Stimulated activated CD4-positive, alpha-beta T cell treated with anti-CD3 and anti-CD28 coated beads, Interleukin-1b, Interleukin-23, amount 100 ng/mL, for 48 hours (primary cell): ENCODE measurements around the gene MAP3K10.
A peak's percentile ranks its signal among the peaks of the same experiment; 100 is the strongest.

Source experiments
- DNase-seq: peaks from one replicate; pipeline ENCODE4 v3.0.0-alpha.2; 2020

The MAP3K10 gene

DNA sequence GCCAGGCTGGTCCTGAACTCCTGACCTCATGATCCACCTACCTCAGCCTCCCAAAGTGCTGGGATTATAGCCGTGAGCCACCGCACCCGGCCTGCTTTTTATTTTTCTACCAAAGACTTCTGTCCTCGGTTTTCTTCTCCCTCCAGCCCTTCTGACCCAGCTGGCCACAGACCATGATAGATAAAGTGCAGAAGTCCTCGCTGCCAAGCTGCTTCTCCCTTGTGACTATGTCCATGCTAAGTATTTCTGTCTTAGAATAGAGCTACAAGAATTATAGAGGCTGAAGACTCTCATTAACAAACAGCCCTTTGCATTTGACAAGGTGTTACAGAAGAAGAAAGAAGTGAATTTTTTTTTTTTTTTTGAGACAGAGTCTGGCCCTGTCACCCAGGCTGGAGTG is 15.4 kb upstream of the MAP3K10 start:
- no peak for DNase-seq

DNA sequence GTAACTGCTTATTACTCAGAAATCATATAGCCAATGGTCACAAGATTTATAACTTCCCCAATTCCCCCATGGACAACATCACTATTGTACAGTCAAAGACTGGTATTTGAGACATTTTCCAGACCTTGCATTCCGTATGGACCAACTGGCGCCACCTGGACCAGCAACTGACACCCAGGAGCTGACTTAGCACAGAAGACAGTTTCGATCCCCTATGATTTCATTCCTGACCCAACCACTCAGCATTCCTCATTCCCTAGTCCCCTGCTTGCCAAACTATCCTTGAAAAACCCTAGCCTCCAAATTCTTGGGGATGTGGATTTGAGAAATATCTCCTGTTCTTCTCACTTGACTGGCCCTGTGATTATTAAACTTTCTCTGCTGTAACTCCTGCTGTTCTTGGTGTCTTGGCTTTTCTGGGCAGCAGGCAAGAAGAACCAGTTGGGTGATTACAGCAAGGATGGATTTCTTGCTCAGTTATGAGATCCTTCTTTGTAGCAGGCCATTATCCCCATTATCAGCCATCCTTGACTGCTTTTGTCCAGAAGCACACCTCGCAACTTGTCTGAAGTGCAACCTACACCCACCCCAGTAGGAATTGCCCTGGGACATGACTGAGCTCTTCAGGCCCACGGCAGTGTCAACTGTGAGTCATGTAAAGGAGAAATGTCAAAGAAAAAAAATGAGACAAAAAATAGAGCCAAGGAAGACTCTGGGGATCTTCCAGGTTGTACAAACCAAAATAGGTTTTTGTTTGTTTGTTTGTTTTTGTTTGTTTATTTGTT is 13.7 kb upstream of the MAP3K10 start:
- DNase-seq: no peak

- no peak for DNase-seq
These were observed 12.5 kb upstream of the MAP3K10 start for GRCh38 chr19:40178756-40179155.

DNA sequence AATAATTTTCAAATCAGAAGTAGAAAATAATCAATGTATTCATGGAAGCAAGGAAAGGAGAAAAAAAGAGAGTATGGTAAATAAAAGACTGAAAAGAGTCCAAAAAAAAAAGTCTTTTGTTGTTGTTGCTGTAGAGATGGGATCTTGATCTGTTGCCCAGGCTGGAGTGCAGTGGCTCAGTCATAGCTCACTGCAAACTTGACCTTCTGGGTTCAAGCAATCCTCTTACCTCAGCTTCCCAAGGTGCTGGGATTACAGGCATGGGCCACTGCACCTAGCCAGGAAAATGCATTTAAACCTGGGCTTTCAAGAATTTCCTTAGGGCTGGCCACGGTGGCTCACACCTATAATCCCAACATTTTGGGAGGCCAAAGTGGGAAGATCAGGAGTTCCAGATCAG is 7.0 kb upstream of the MAP3K10 start:
- no peak for DNase-seq

DNA sequence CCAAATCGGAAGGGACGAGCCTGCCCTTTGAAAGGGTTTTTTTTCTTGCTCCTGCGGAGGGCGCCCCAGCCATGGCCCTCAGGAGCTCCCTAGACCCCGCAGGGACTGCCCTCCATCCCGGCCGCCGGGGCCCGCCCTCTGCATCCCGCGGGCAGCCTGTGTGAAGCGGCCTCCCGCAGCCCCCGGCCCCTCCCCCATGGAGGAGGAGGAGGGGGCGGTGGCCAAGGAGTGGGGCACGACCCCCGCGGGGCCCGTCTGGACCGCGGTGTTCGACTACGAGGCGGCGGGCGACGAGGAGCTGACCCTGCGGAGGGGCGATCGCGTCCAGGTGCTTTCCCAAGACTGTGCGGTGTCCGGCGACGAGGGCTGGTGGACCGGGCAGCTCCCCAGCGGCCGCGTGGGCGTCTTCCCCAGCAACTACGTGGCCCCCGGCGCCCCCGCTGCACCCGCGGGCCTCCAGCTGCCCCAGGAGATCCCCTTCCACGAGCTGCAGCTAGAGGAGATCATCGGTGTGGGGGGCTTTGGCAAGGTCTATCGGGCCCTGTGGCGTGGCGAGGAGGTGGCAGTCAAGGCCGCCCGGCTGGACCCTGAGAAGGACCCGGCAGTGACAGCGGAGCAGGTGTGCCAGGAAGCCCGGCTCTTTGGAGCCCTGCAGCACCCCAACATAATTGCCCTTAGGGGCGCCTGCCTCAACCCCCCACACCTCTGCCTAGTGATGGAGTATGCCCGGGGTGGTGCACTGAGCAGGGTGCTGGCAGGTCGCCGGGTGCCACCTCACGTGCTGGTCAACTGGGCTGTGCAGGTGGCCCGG is 815 bp downstream of the MAP3K10 start:
- peak; percentile 10 for DNase-seq

DNA sequence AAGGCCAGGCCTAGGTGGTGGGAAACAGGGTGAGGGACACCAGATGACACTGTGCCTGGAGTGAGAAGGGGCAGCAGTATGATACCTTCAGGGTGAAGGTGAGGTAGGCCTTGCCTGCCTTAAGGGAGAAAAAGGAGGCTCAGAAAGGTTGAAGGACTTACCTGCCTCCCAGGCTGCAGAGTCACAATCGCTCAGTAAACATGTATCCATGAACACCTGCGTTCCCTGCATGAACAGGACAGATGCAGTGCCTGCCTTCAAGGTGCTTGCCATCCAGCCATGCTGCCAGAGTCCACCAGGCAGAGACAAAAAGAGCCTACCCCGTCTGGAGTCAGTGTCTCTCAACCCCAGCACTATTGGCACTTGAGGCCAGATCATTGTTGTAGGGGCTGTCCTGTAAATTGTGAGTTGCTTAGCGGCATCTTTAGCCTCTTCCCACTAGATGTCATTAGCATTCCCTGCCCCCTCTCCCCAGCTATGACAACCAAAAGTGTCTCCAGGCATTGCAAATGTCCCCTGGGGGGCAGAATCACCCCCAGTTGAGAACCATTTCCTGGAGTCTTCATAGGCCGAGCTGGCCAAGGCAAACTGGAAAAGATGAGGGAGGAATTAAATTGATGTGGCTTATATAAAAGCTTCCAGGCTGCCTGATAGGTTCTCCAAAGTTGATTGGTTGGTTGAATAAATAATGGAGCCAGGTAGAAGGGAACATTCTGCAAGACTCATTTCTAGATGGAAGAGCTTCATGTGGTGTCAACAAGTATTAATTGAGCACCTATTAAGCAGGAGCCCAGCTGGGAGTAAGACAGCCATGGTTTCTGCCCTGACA is 1.7 kb downstream of the MAP3K10 start:
- DNase-seq: no peak

DNA sequence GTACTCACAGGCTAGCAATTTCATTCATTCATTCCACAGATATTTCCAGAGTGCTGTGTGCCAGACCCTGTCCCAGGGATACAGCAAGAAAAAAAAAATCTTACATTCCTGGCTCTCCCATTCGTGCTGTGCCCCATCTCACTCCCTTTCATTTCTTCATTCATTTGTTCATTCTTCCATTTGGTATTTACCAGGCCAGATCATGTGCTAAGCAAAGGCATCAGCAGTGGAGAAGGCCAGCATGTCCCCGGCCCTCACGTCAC is 2.3 kb downstream of the MAP3K10 start:
- no peak for DNase-seq

DNA sequence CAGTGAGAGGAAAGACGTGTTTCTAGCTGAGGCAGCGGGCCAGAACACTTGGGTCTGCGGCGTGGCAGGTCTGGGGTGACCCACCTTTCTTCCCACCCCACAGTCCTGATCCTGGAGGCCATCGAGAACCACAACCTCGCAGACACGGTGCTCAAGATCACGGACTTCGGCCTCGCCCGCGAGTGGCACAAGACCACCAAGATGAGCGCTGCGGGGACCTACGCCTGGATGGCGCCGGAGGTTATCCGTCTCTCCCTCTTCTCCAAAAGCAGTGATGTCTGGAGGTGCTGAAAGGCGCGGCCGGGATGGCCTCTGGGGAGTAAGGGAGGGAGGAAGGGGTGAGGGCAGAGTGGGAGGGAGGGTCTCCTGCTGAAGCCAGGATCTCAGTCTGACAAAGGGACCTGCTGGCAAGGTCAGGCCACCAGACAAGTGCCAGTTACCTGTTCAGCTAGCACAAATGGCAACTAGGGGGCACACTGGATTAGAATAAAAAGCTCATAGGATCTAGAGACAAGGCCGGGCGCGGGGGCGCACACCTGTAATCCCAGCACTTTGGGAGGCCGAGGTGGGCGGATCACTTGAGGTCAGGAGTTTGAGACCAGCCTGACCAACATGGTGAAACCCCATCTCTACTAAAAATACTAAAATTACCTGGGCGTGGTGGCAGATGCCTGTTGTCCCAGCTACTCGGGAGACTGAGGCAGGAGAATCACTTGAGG is 7.2 kb downstream of the MAP3K10 start:
- DNase-seq: no peak

GRCh38 chr19:40200341-40201099 is 9.3 kb downstream of the MAP3K10 start:
- no peak for DNase-seq

GRCh38 chr19:40204381-40204780 is 13.2 kb downstream of the MAP3K10 start:
- no peak for DNase-seq

DNA sequence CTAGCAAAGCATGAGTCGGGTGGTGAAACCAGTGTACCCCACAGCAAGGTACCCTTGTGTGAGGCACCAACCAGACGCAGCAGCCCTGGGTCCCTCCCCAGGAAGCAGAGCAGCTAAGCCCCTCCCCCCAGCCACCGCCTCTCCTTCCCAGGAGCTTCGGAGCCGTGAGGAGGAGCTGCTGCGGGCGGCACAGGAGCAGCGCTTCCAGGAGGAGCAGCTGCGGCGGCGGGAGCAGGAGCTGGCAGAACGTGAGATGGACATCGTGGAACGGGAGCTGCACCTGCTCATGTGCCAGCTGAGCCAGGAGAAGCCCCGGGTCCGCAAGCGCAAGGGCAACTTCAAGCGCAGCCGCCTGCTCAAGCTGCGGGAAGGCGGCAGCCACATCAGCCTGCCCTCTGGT is 14.5 kb downstream of the MAP3K10 start:
- no peak for DNase-seq

DNA sequence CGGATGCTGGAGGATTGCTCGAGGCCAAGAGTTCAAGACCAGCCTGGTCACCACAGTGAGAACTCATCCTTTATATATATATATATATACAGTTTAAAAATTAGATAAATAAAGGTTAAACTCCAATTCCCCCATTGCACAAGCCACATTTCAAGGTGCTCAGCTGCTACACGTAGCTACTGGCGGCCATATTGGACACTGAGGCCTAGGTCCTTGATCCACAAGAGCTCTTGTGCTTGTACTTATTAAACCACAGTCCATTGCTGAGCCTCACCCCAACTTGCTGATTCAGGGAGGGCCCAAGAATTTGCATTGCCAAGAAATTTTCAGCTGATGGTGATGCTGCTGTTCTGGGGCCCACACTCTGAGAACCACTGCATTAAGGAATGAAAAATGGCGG is 17.4 kb downstream of the MAP3K10 start:
- no peak for DNase-seq

DNA sequence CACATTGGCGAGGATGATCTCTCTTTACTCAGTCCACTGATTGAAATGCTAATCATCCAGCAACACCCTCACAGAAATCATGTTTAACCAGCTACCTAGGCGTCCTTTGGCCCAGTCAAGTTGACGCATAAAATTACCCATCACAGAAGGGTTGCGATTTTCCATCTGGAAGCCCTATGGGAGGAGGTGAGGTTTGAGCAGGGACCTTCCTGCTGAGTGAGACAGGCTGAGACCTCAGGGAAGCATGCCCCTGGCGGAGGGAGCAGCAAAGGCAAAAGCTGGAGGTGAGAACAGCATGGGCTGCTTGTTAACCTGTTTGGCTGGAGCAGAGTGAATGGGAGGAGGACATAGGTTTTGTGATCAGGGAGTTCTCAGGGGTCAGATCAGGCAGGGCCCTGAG is 19.7 kb downstream of the MAP3K10 start:
- no peak for DNase-seq

DNA sequence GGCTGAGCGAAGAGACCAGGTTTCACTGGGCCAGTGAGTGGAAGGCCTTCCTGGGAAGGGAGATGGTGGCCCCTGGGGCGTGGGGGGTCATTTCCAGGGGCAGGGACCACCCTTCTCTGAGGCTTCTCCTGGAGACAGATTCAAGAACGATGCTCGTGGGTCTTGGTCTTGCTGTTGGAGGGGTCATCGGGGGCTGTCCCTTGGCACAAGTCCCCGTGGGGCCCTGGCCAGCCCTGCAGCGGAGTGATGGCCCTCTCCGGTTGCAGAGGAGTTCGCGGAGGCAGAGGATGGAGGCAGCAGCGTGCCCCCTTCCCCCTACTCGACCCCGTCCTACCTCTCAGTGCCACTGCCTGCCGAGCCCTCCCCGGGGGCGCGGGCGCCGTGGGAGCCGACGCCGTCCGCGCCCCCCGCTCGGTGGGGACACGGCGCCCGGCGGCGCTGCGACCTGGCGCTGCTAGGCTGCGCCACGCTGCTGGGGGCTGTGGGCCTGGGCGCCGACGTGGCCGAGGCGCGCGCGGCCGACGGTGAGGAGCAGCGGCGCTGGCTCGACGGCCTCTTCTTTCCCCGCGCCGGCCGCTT is 22.1 kb downstream of the MAP3K10 start:
- no peak for DNase-seq

GRCh38 chr19:40213882-40214570 is 22.8 kb downstream of the MAP3K10 start:
- no peak for DNase-seq

DNA sequence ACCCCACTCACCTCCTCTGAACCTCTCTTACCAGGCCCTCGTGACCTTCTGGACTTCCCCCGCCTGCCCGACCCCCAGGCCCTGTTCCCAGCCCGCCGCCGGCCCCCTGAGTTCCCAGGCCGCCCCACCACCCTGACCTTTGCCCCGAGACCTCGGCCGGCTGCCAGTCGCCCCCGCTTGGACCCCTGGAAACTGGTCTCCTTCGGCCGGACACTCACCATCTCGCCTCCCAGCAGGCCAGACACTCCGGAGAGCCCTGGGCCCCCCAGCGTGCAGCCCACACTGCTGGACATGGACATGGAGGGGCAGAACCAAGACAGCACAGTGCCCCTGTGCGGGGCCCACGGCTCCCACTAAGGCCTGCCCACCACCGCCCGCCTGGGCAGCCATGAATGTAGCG is 23.7 kb downstream of the MAP3K10 start:
- DNase-seq: no peak

DNA sequence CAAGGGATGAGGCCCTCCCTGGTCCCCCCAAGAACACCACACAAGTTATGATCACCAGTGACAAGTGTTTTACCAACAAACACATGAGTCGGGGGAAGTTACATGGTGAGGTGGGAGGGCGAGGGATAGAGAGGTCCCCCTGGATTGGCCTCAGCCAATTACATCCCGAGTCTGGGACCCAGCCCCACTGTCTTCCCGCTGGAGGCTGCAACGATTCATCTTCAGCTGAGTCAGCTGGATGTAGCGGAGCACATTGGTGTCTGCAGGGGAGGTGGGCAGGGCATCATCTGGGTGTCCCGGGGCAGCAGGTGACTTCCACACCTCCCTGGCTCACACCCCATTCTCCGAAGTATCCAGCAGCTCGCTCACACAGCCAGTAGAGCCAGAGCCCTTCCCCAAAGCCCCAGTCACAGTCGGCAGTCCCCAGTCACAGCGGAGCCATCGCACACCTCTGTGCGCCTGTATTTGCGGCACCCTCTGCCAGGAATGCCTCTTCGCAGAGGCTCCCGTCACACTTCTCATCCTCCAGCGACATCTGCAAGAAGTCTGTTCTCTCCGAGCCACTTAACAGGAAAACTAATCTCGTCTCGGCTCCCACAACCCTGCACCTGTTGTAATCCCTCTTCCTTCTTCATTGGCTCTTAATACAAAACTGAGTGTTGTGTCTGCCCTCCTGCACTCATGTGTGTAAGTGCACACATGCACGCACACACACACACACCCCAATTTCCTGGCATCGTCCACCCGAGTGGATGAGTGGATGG is 25.0 kb downstream of the MAP3K10 start:
- DNase-seq: no peak

- DNase-seq: peak; percentile 40
These were observed 25.5 kb downstream of the MAP3K10 start for GRCh38 chr19:40216777-40217026.

DNA sequence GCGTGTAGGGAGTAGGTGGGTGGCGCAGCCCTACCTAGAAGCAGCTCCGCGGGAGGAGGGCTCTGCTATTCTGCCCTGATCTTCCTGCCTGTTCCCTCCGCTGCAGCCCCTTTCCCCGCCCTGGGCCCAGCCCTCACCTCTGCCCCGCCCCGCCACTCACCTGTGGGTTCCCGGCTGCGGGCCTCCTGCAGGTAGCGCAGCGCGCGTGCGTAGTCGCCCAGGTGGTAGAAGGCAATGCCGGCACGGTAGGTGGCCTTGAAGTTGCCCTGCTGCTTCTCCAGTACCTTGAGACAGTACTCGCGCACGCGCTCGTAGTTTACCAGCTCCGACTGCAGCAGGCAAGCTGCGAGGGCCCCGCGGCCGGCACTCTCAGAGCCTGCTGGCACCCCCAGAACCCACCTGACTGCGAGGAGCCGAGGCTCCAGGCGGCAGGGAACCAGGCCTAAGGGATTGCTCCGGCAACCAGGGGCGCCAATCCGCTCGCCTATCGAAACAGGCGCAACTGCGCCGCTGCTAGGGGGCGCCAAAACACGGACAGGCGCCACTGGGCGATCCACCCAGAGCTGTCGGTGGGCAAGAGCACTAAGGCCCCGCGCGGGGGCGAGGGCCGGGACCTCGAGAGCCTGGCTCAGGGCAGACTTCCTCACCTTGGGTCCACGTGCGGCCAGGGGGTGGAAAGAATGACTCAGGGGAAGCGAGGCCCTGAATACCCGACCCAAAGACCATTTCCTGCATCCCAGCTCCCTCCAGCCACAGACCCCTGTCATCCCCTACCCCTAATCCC is 26.0 kb downstream of the MAP3K10 start:
- DNase-seq: no peak
